ENCODE measurements around the gene PLAAT1. TPM values are rescaled to one million over a fixed set of nuclear protein-coding genes. Genes with fewer than 3 reads are reported as not detected.

PLAAT1 gene
- polyA plus RNA-seq, 1 donor from 2014 or later: 10.7 TPM

GRCh38 chr3:193196746-193197145 is 44.3 kb upstream of the PLAAT1 start:
- H3F3A ChIP-seq (ENCODE audit: insufficient read depth, low read length, poor library complexity, severe bottlenecking): peaks cover 8% of the 10 kb centered on the region

GRCh38 chr3:193207290-193208273 is 33.4 kb upstream of the PLAAT1 start:
- H3K9ac ChIP-seq (ENCODE audit: low read length): no peak overlapping the region
- H3K79me2 ChIP-seq (replicated peaks; ENCODE audit: insufficient read depth, low read length): no peaks in the 10 kb centered on the region
- no peak overlapping the region for H3K4me3 ChIP-seq (ENCODE audit: low read length)
- no peak overlapping the region for H3K4me2 ChIP-seq (ENCODE audit: low read length)
- no peaks in the 10 kb centered on the region for H3F3A ChIP-seq (ENCODE audit: insufficient read depth, low read length, poor library complexity, severe bottlenecking)
- H3K9me3 ChIP-seq (ENCODE audit: low read length): no peaks in the 10 kb centered on the region
- H3K27me3 ChIP-seq (ENCODE audit: insufficient read depth, low read depth, low read length): no peaks in the 10 kb centered on the region
- H3K36me3 ChIP-seq (ENCODE audit: insufficient read depth, low read length): no peaks in the 10 kb centered on the region
- no peaks in the 10 kb centered on the region for H3K9me2 ChIP-seq (ENCODE audit: insufficient read depth, low read length)
- no peaks in the 10 kb centered on the region for H4K20me1 ChIP-seq (ENCODE audit: insufficient read depth)
- no peak overlapping the region for H2AFZ ChIP-seq (ENCODE audit: low read depth, low read length)
- no peak for TF ChIP-seq SMC3 (conservative IDR thresholded peaks at IDR 0.05; ENCODE audit: poor library complexity)
- TF ChIP-seq, protein P1, sequence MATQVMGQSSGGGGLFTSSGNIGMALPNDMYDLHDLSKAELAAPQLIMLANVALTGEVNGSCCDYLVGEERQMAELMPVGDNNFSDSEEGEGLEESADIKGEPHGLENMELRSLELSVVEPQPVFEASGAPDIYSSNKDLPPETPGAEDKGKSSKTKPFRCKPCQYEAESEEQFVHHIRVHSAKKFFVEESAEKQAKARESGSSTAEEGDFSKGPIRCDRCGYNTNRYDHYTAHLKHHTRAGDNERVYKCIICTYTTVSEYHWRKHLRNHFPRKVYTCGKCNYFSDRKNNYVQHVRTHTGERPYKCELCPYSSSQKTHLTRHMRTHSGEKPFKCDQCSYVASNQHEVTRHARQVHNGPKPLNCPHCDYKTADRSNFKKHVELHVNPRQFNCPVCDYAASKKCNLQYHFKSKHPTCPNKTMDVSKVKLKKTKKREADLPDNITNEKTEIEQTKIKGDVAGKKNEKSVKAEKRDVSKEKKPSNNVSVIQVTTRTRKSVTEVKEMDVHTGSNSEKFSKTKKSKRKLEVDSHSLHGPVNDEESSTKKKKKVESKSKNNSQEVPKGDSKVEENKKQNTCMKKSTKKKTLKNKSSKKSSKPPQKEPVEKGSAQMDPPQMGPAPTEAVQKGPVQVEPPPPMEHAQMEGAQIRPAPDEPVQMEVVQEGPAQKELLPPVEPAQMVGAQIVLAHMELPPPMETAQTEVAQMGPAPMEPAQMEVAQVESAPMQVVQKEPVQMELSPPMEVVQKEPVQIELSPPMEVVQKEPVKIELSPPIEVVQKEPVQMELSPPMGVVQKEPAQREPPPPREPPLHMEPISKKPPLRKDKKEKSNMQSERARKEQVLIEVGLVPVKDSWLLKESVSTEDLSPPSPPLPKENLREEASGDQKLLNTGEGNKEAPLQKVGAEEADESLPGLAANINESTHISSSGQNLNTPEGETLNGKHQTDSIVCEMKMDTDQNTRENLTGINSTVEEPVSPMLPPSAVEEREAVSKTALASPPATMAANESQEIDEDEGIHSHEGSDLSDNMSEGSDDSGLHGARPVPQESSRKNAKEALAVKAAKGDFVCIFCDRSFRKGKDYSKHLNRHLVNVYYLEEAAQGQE (IDR thresholded peaks at IDR 0.05; ENCODE audit: borderline replicate concordance): no peak
- no peak for TF ChIP-seq EZH2 (IDR thresholded peaks at IDR 0.05; ENCODE audit: borderline replicate concordance, insufficient read depth, low read length, poor library complexity, severe bottlenecking)
- TF ChIP-seq MXI1 (conservative IDR thresholded peaks at IDR 0.05; ENCODE audit: poor library complexity, severe bottlenecking): no peak
- TF ChIP-seq, protein P2, sequence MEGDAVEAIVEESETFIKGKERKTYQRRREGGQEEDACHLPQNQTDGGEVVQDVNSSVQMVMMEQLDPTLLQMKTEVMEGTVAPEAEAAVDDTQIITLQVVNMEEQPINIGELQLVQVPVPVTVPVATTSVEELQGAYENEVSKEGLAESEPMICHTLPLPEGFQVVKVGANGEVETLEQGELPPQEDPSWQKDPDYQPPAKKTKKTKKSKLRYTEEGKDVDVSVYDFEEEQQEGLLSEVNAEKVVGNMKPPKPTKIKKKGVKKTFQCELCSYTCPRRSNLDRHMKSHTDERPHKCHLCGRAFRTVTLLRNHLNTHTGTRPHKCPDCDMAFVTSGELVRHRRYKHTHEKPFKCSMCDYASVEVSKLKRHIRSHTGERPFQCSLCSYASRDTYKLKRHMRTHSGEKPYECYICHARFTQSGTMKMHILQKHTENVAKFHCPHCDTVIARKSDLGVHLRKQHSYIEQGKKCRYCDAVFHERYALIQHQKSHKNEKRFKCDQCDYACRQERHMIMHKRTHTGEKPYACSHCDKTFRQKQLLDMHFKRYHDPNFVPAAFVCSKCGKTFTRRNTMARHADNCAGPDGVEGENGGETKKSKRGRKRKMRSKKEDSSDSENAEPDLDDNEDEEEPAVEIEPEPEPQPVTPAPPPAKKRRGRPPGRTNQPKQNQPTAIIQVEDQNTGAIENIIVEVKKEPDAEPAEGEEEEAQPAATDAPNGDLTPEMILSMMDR (IDR thresholded peaks at IDR 0.05; ENCODE audit: poor library complexity, severe bottlenecking): no peak
- no peak for TF ChIP-seq RAD21 (conservative IDR thresholded peaks at IDR 0.05)
- TF ChIP-seq EP300 (conservative IDR thresholded peaks at IDR 0.05; ENCODE audit: poor library complexity, severe bottlenecking): no peak
- TF ChIP-seq POLR2AphosphoS5 (IDR thresholded peaks at IDR 0.05): no peak
- TF ChIP-seq TAF1 (IDR thresholded peaks at IDR 0.05; ENCODE audit: low read depth): no peak
- H3K27ac ChIP-seq (ENCODE audit: low read length): no peak overlapping the region

More at GRCh38 chr3:193196746-193197145, 44.3 kb upstream of the PLAAT1 start:
- H3K4me3 ChIP-seq (ENCODE audit: low read length): no peak overlapping the region
- no peak overlapping the region for H2AFZ ChIP-seq (ENCODE audit: low read depth, low read length)
- H3K27me3 ChIP-seq (ENCODE audit: insufficient read depth, low read depth, low read length): no peaks in the 10 kb centered on the region
- no peaks in the 10 kb centered on the region for H3K79me2 ChIP-seq (replicated peaks; ENCODE audit: insufficient read depth, low read length)
- H3K27ac ChIP-seq (ENCODE audit: low read length): no peak overlapping the region
- no peaks in the 10 kb centered on the region for H3K9me3 ChIP-seq (ENCODE audit: low read length)
- H3K4me2 ChIP-seq (ENCODE audit: low read length): no peak overlapping the region
- no peaks in the 10 kb centered on the region for H4K20me1 ChIP-seq (ENCODE audit: insufficient read depth)
- H3K36me3 ChIP-seq (ENCODE audit: insufficient read depth, low read length): no peaks in the 10 kb centered on the region
- no peak for TF ChIP-seq EP300 (conservative IDR thresholded peaks at IDR 0.05; ENCODE audit: poor library complexity, severe bottlenecking)
- no peak for TF ChIP-seq EZH2 (IDR thresholded peaks at IDR 0.05; ENCODE audit: borderline replicate concordance, insufficient read depth, low read length, poor library complexity, severe bottlenecking)
- TF ChIP-seq, protein P1 (IDR thresholded peaks at IDR 0.05; ENCODE audit: borderline replicate concordance): no peak
- TF ChIP-seq TAF1 (IDR thresholded peaks at IDR 0.05; ENCODE audit: low read depth): no peak
- TF ChIP-seq SMC3 (conservative IDR thresholded peaks at IDR 0.05; ENCODE audit: poor library complexity): no peak
- no peak for TF ChIP-seq RAD21 (conservative IDR thresholded peaks at IDR 0.05)
- no peak for TF ChIP-seq MXI1 (conservative IDR thresholded peaks at IDR 0.05; ENCODE audit: poor library complexity, severe bottlenecking)
- no peak for TF ChIP-seq POLR2AphosphoS5 (IDR thresholded peaks at IDR 0.05)
- H3K9ac ChIP-seq (ENCODE audit: low read length): no peak overlapping the region
- no peaks in the 10 kb centered on the region for H3K9me2 ChIP-seq (ENCODE audit: insufficient read depth, low read length)
